Pulmonary artery endothelial cell (primary cell): ENCODE measurements around the gene PCDH9. TPM values are rescaled to one million over a fixed set of nuclear protein-coding genes. Genes with fewer than 3 reads are reported as not detected.

Experiments used
- DNase-seq: peaks from one replicate; pipeline ENCODE4 v3.0.0-alpha.2; 2011; ENCODE audit warnings: low read depth, low spot score
- total RNA-seq: library from RNA; depleted of rRNA; stranded (reverse); fragments of >200 nt; gene quantifications from 2 replicates; pipeline ENCODE4 v1.2.3, GENCODE V29; 2014

Gene PCDH9
- total RNA-seq, 1 donor from 2014 or later, result 2.9 TPM

- DNase-seq, result no peak
These were observed 69.0 kb downstream of the PCDH9 start for GRCh38 chr13:67161176-67161575.

- DNase-seq, result no peak
These were observed 71.2 kb downstream of the PCDH9 start for GRCh38 chr13:67158903-67159302.

- no peak for DNase-seq
These were observed 73.4 kb downstream of the PCDH9 start for GRCh38 chr13:67156723-67157060.

GRCh38 chr13:67155898-67156722 lies 74.0 kb downstream of the PCDH9 start:
- DNase-seq, result no peak

- DNase-seq, result no peak
These were observed 78.1 kb downstream of the PCDH9 start for GRCh38 chr13:67152085-67152484.

GRCh38 chr13:67151652-67152051 lies 78.5 kb downstream of the PCDH9 start:
- no peak for DNase-seq

- no peak for DNase-seq
These were observed 79.5 kb downstream of the PCDH9 start for GRCh38 chr13:67150608-67151007.

- DNase-seq, result peak; percentile 46
These were observed 82.0 kb downstream of the PCDH9 start for GRCh38 chr13:67148161-67148571.

GRCh38 chr13:67147342-67148133 lies 82.6 kb downstream of the PCDH9 start:
- peak; percentile 29 for DNase-seq

- DNase-seq, result peak; percentile 4
These were observed 83.5 kb downstream of the PCDH9 start for GRCh38 chr13:67146523-67147130.

GRCh38 chr13:67145950-67146349 lies 84.2 kb downstream of the PCDH9 start:
- DNase-seq, result no peak

GRCh38 chr13:67143544-67144115 lies 86.5 kb downstream of the PCDH9 start:
- DNase-seq, result no peak

GRCh38 chr13:67140006-67140405 lies 90.1 kb downstream of the PCDH9 start:
- no peak for DNase-seq

GRCh38 chr13:67139551-67139950 lies 90.6 kb downstream of the PCDH9 start:
- no peak for DNase-seq

GRCh38 chr13:67138970-67139369 lies 91.2 kb downstream of the PCDH9 start:
- no peak for DNase-seq

GRCh38 chr13:67137044-67137735 lies 92.9 kb downstream of the PCDH9 start:
- DNase-seq, result no peak

- no peak for DNase-seq
These were observed 94.0 kb downstream of the PCDH9 start for GRCh38 chr13:67136157-67136556.

GRCh38 chr13:67135356-67135755 lies 94.8 kb downstream of the PCDH9 start:
- DNase-seq, result no peak

GRCh38 chr13:67134417-67135129 lies 95.6 kb downstream of the PCDH9 start:
- no peak for DNase-seq

- DNase-seq, result no peak
These were observed 96.7 kb downstream of the PCDH9 start for GRCh38 chr13:67133476-67133875.

- DNase-seq, result no peak
These were observed 98.7 kb downstream of the PCDH9 start for GRCh38 chr13:67131393-67131792.
